Body of pancreas (tissue), 4 donors: ENCODE measurements around the gene AP1M1.

Source experiments
- CTCF ChIP-seq, 7 experiments: fragments of 450-650 bp in 4 of 7; fragments of 200-600 bp in 3 of 7; sonication (generic) in 3 of 7; IDR thresholded peaks; one replicate each; pipeline ENCODE4 v1.5.1; 2016 to 2019; ENCODE audit warnings: antibody characterized with exemption in 7 of 7
- POLR2A ChIP-seq, 3 donors: fragments of 450-650 bp; IDR thresholded peaks; one replicate each; pipeline ENCODE4 v1.6.1; 2016; ENCODE audit warnings: antibody characterized with exemption in 3 of 3, mild to moderate bottlenecking in 2 of 3

GRCh38 chr19:16206046-16206605 is 8.4 kb downstream of the AP1M1 start:
- TF ChIP-seq CTCF (IDR thresholded peaks at IDR 0.05): no peak
- no peak for TF ChIP-seq POLR2A (IDR thresholded peaks at IDR 0.05)
